Effector CD8-positive, alpha-beta T cell (primary cell): Measurements from ENCODE around the gene IFNL3.
"Not testable (repeated sequence)": the region's sequence is repeated elsewhere in the genome, so short reads cannot be mapped to it uniquely, and the experiment has no call there.

Experiments used
- DNase-seq: peaks from one replicate; lab custom pipeline; 2025; lab: John Stamatoyannopoulos, UW
- total RNA-seq, 4 experiments: gene quantifications; one replicate each; lab custom pipeline; 2026; lab: John Stamatoyannopoulos, UW

The IFNL3 gene
- 0 reads per million in 4 experiments for total RNA-seq

DNA sequence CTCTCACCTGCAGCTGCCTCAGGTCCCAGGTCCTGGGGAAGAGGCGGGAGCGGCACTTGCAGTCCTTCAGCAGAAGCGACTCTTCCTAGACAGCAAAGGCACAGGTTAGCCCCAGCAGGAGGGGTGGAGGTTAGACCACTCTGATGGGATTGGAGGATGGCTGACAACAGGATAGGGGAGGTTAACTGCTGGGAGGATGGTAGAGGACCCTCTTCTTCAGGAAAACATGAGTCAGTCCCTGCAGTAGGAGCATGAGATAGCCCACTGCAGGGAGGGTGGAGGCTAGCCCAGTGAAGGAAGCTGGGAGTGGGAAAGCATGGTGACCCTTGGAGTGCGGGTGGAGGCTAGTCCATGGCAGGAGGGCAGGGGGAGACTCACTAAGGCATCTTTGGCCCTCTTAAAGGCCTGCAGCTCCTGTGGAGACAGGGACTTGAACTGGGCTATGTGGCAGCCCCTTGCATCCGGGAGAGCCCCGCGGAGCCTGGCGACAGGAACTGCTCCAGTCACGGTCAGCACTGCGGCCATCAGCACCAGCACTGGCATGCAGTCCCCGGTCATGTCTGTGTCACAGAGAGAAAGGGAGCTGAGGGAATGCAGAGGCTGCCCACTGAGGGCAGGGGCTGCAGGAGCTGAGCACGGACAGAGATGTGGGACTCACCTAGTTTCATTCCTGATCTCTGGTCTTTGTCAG, at the start of gene IFNL3:
Gene IFNL3, minus strand, starts transcription at position 597 of the 691 bp plus-strand sequence. Its CDS starts 39 bp downstream, at position 558.
- DNase-seq, result not testable (repeated sequence)

DNA sequence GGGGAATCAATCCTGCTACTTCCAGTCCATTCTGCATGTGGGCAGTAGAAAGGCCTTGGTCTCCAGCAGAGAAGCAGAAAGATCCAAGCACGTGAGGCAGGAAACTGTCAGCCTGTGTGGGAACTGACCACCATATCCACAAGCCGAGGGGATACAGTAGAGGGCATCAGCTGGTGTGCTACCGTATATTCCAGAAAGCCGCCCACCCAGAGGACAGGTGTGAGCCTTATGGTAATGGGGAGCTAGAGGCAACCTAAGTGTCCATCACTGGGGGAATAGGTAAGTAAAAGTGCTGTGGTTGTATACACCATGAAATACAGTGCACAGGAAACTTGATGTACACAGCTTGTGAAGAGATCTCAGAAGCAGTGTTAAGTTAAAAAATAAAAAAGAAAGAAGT, 48.6 kb upstream of the IFNL3 start:
- DNase-seq, result no peak

DNA sequence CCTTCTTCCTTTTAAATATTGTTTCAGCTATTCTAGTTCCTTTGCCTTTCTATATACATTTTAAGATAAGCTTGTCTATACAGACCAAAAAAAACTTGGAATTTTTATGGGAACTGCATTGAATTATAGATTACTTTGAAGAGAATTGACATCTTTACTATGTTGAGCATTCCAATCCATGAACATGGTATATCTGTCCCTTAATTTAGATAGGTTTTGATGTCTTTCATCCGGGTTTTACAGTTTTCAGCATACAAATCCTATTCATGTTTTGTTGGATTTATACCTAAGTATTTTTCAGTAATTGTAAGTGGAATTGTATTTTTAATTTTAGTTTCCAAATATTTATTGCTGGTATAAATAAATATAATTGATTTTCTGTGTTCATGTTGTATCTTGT, 39.2 kb upstream of the IFNL3 start:
- no peak for DNase-seq

GRCh38 chr19:39282021-39282420, 37.2 kb upstream of the IFNL3 start:
- no peak for DNase-seq

DNA sequence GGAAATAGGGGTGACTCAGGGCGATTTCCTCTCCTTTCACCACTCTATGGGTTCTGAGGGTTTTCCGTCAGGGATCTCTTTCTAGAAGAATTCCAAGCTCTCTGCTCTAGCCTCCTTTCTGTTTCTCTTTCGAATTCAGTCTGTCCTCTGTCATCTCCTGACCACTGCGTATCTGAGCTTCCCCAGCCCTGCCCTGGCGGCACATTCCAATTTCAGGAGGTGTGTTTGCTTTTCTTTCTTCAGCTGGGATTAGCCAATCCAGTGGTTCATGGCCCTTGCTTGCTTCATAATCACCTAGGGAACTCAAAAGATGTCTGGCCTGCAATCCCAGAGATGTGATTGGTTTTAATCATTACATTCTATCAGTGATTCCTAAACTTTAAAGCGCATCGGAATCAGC, 32.8 kb upstream of the IFNL3 start:
- DNase-seq, result no peak

DNA sequence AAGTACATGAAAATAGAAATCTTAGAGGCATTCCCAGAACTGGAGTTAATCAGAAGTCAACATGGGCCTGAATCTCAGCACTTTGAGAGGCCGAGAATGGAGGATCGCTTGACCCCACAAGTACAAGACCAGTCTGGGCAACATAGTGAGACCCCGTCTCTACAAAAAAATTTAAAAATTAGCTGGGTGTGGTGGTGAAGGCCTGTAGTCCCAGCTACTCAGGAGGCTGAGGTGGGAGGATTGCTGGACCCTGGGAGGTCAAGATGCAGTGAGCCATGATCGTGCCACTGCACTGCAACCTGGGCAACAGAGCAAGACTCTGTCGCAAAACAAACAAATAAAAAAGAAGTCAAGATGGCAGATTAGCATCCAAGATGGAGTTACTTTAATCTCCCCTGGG, 31.9 kb upstream of the IFNL3 start:
- DNase-seq, result no peak

- no peak for DNase-seq
Observed at GRCh38 chr19:39275578-39275977, 30.8 kb upstream of the IFNL3 start.

GRCh38 chr19:39273859-39274258, 29.1 kb upstream of the IFNL3 start:
- not testable (repeated sequence) for DNase-seq

DNA sequence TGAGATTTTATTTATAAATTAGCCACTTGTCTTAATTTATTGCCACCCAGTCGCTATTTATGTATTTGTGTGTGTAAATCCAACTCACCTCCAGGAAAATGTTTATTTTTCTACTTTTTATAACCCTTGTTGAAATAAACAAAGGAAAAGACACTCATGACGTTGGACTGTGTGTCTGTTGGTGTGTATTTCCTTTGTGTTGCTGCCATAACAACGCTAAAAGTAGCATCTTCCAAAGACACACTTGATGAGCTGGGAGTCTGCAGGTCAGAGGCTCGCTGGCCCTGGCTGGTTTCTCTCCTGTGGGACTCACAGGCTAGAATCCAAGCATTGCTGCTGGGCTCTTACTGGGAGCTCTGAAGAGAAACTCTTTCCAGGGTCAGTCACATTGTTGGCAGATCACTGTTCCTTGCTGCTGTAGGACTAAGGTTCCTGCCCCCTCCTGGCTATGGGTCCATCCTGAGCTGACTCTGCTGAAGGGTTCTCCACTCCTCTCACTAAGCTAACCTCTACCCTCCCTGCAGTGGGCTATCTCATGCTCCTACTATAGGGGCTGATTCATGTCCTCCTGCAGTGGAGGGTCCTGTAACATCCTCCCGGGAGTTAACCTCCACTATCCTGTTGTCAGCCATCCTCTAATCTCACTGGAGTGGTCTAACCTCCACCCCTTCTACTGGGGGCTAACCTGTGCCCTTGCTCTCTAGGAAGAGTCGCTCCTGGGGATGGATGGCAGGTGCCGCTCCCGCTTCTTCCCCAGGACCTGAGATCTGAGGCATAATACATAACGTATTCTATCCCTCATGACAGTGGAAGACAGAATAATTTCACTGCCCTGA, 25.4 kb upstream of the IFNL3 start:
- DNase-seq, result no peak

DNA sequence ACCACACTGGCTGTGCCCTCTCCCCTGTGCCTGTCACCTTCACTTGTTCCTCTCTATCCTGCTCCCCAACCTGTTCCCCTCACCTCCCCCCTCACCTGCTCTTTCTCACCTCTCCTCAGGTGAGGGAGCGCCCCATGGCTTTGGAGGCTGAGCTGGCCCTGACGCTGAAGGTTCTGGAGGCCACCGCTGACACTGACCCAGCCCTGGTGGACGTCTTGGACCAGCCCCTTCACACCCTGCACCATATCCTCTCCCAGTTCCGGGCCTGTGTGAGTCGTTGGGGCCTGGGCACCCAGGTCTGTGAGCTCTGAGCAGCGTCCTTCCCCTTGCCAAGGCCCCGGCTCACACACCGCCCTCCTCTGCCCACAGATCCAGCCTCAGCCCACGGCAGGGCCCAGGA, 24.6 kb upstream of the IFNL3 start:
- DNase-seq, result not testable (repeated sequence)

DNA sequence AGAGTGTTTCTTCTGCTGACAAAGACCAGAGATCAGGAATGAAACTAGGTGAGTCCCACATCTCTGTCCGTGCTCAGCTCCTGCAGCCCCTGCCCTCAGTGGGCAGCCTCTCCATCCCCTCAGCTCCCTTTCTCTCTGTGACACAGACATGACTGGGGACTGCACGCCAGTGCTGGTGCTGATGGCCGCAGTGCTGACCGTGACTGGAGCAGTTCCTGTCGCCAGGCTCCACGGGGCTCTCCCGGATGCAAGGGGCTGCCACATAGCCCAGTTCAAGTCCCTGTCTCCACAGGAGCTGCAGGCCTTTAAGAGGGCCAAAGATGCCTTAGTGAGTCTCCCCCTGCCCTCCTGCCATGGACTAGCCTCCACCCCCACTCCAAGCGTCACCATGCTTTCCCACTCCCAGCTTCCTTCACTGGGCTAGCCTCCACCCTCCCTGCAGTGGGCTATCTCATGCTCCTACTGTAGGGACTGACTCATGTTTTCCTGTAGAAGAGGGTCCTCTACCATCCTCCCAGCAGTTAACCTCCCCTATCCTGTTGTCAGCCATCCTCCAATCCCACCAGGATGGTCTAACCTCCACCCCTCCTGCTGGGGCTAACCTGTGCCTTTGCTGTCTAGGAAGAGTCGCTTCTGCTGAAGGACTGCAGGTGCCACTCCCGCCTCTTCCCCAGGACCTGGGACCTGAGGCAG, 23.9 kb upstream of the IFNL3 start:
- not testable (repeated sequence) for DNase-seq

DNA sequence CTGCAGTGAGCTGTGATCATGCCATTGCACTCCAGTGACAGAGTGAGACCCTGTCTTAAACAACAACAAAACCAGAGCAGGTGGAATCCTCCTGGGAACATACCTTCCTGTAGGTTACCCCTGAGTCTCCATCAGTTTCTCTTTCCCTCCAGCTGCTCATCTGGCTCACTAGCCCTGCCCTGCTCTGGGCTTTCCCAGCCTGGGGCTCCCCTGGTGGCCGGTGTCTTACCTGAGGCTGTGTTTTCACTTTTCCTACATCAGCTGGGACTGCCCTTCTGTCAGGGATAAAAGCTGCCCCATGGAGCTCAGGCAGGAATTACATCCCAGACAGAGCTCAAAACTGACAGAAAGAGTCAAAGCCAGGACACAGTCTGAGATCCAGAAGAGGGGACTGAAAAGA, 23.3 kb upstream of the IFNL3 start, which contains the start of gene IFNL2:
Gene IFNL2, plus strand, starts transcription at position 312 of the 400 bp plus-strand sequence. CDS start 173 bp downstream, outside the sequence.
- not testable (repeated sequence) for DNase-seq

DNA sequence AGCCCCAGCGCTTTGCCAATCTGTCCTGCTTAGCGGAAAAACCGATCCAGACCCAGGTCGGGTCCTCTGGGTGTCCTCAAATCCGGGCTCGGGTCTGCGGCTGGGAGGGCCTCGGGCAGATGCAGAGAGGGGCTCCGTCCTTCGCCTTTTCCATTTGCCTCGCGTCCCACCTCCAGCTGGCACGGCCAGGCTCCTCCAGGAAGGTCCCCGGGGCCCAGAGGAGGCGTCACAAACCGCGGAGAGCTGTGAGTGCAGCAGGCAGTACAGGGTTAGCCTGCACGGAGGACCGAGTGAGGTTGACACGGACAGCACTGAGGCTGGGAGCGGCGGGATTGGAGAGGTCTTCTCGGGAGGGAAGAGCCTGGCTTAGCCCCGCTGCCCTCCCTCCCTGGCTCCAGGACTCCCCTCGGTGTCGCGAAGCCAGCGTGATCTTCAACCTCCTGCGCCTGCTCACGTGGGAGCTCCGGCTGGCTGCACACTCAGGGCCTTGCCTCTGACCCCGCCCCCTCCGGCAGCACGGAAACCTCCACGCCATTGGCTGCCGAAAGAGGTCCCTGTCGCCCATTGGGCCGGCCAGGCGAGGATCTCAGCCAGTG, 20.6 kb upstream of the IFNL3 start:
- no peak for DNase-seq

GRCh38 chr19:39264306-39265290, 19.8 kb upstream of the IFNL3 start:
- DNase-seq, result no peak

DNA sequence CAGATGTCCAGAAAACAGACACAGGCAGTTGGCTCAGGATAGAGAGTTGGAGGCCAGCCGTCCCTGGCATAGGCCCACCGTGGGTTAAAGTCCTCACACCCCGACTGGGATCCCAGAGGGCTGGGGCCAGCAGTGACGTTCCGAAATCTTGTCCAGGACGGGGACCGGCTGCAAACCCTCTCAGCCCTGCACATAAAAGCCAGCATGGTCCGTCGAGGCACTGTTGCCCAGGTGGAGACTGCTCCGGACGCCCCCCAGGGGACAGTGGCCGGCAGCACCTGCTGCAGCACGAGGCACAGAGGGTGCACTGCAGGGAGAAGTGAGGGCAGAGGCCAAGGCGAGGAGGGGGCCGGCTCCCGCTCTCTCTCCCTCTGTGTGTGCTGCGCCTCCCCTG, 19.1 kb upstream of the IFNL3 start:
- DNase-seq, result no peak

DNA sequence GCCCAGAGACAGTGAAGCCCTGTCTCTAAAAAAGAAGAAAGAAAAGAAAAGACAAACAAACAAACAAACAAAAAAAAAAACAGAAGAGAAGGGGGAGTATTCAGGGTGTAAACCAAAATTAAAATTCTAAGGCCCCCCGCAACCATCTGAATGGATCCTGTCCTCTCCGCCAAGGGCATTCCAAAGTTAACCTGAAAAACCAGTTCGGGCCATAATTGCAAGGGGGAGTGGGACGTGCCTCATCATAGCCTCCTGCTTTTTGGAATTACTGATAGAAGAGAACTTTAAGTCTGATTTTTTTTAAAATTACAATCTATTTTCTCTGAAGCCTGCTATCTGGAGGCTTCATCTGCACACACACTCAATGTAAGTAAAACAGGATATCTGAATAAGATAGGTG, 17.7 kb upstream of the IFNL3 start:
- no peak for DNase-seq

GRCh38 chr19:39261704-39262103, 16.9 kb upstream of the IFNL3 start:
- no peak for DNase-seq

DNA sequence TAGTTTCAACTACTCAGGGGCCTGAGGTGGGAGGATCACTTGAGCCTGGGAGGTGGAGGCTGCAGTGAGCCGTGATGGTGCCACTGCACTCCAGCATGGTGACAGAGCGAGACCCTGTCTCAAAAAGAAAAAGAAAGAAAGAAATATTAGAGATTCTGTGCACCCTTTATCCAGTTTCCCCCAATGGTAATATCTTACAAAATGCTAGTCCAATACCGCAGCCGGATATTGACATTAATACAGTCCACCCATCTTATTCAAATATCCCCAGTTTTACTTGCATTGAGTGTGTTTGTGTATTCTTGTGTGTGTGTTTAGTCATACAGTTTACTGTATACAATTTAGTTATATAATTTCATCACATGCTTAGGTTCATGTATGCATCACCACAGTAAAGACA, 12.4 kb upstream of the IFNL3 start:
- DNase-seq, result no peak

DNA sequence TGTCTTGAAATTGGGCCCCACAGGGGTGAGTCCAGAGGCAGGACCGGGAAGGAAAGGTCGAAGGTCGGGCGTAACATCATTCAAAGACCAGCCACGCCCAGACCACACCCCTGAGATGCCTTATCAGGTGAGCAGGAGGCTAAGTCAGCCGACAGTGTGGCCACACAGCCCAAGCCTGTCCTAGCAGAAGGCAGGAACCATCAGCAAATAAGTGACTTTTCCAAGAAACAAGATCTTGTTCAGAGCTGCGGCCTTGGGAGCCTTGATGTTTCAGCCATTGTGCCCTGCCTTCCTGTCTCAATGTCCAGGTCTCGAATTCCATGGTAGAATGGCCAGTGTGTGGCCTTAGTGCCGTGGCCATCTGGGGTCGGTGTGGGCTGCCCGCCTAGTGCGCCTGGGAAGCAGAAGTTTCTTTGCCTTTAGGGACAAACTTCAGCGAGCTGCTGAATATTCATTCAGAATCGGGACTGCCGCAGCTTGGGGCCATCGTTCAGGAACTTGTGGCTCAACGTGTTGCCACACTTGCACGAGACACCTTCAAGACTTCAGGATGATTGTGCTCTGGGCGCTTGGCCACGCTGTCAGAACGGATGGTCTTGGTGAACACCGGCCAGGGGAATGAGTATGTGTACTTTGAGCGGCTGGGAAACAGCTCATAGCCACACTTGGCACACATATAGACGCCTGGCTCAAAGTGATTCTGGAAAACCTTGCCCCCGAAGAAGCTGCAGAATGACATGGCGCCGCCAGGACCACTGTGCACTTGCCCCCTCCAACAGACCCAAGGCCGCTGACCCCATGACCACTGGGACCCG, 9.9 kb upstream of the IFNL3 start:
- no peak for DNase-seq
